ENCODE data around the gene NR1H3.

Gene NR1H3

DNA sequence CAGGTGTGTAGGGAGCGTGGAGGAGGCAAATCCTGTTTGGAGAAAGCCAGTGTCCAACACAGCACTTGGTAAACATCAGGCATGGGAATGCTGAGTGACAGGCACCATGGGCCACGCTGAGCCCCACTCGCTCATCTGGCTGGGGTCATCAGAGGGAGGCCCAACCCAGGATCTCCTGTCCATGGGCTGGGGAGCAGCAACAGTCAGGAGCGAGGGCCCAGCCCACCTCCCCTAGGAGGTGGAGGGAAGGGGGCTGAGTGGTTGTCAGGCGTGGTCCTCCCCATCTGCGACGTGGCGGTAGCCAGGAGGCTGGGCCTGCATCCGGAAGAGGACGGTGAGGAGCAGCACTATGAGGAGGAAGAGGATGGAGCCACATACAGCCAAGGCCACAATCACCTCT is 17.9 kb upstream of the NR1H3 start:
- TF ChIP-seq, protein P1, sequence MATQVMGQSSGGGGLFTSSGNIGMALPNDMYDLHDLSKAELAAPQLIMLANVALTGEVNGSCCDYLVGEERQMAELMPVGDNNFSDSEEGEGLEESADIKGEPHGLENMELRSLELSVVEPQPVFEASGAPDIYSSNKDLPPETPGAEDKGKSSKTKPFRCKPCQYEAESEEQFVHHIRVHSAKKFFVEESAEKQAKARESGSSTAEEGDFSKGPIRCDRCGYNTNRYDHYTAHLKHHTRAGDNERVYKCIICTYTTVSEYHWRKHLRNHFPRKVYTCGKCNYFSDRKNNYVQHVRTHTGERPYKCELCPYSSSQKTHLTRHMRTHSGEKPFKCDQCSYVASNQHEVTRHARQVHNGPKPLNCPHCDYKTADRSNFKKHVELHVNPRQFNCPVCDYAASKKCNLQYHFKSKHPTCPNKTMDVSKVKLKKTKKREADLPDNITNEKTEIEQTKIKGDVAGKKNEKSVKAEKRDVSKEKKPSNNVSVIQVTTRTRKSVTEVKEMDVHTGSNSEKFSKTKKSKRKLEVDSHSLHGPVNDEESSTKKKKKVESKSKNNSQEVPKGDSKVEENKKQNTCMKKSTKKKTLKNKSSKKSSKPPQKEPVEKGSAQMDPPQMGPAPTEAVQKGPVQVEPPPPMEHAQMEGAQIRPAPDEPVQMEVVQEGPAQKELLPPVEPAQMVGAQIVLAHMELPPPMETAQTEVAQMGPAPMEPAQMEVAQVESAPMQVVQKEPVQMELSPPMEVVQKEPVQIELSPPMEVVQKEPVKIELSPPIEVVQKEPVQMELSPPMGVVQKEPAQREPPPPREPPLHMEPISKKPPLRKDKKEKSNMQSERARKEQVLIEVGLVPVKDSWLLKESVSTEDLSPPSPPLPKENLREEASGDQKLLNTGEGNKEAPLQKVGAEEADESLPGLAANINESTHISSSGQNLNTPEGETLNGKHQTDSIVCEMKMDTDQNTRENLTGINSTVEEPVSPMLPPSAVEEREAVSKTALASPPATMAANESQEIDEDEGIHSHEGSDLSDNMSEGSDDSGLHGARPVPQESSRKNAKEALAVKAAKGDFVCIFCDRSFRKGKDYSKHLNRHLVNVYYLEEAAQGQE (IDR thresholded peaks at IDR 0.05; ENCODE audit: low read depth), result no peak
- no peak for TF ChIP-seq FOXM1 (IDR thresholded peaks at IDR 0.05; ENCODE audit: borderline replicate concordance, low read depth)
- no peak for TF ChIP-seq TCF12 (IDR thresholded peaks at IDR 0.05; ENCODE audit: low read depth)
- no peak for TF ChIP-seq CEBPB (IDR thresholded peaks at IDR 0.05)
- no peak for TF ChIP-seq RAD21 (IDR thresholded peaks at IDR 0.05; ENCODE audit: low read depth)
- no peak for TF ChIP-seq YY1 (IDR thresholded peaks at IDR 0.05; ENCODE audit: low read depth)
- TF ChIP-seq ZBTB7A (IDR thresholded peaks at IDR 0.05; ENCODE audit: low read depth), result no peak
- no peak for TF ChIP-seq EGR1 (IDR thresholded peaks at IDR 0.05)
- no peak for TF ChIP-seq NFIC (IDR thresholded peaks at IDR 0.05)
- TF ChIP-seq, protein P2, sequence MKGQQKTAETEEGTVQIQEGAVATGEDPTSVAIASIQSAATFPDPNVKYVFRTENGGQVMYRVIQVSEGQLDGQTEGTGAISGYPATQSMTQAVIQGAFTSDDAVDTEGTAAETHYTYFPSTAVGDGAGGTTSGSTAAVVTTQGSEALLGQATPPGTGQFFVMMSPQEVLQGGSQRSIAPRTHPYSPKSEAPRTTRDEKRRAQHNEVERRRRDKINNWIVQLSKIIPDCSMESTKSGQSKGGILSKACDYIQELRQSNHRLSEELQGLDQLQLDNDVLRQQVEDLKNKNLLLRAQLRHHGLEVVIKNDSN (IDR thresholded peaks at IDR 0.05), result no peak
- TF ChIP-seq TAF1 (IDR thresholded peaks at IDR 0.05; ENCODE audit: low read depth), result no peak
- TF ChIP-seq TEAD4 (IDR thresholded peaks at IDR 0.05), result no peak
- TF ChIP-seq, protein P3, sequence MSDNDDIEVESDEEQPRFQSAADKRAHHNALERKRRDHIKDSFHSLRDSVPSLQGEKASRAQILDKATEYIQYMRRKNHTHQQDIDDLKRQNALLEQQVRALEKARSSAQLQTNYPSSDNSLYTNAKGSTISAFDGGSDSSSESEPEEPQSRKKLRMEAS (IDR thresholded peaks at IDR 0.05), result no peak
- no peak for TF ChIP-seq CREB1 (IDR thresholded peaks at IDR 0.05; ENCODE audit: low read depth)
- no peak for TF ChIP-seq EP300 (IDR thresholded peaks at IDR 0.05; ENCODE audit: borderline replicate concordance)

DNA sequence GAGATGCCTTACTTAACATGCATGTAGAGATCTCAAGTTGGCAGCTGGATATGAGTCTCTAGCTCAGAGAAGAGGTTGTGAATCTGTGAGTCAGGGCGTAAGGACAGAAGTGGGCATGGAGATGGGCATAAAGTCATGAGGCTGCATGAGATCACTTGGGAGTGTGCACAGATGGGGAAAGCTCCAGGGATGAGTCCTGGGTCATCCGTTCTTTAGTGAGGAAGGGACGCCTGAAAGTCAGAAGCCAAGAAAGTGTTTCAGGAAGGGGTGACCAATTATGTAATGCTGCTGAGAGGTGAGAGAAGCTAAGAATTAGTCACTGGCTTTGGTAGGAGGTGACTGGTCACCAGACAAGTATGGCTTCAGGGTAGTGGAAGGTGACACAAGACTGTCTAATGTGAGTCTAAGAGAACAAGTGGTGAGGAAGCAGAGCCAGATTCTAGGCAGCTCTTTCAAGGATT is 15.9 kb upstream of the NR1H3 start:
- TF ChIP-seq, protein P2 (IDR thresholded peaks at IDR 0.05), result no peak
- no peak for TF ChIP-seq YY1 (IDR thresholded peaks at IDR 0.05; ENCODE audit: low read depth)
- TF ChIP-seq ZBTB7A (IDR thresholded peaks at IDR 0.05; ENCODE audit: low read depth), result no peak
- no peak for TF ChIP-seq EGR1 (IDR thresholded peaks at IDR 0.05)
- no peak for TF ChIP-seq CEBPB (IDR thresholded peaks at IDR 0.05)
- TF ChIP-seq CREB1 (IDR thresholded peaks at IDR 0.05; ENCODE audit: low read depth), result no peak
- TF ChIP-seq, protein P1 (IDR thresholded peaks at IDR 0.05; ENCODE audit: low read depth), result no peak
- no peak for TF ChIP-seq TEAD4 (IDR thresholded peaks at IDR 0.05)
- no peak for TF ChIP-seq FOXM1 (IDR thresholded peaks at IDR 0.05; ENCODE audit: borderline replicate concordance, low read depth)
- no peak for TF ChIP-seq NFIC (IDR thresholded peaks at IDR 0.05)
- no peak for TF ChIP-seq RAD21 (IDR thresholded peaks at IDR 0.05; ENCODE audit: low read depth)
- TF ChIP-seq TAF1 (IDR thresholded peaks at IDR 0.05; ENCODE audit: low read depth), result no peak
- TF ChIP-seq, protein P3 (IDR thresholded peaks at IDR 0.05), result no peak
- TF ChIP-seq EP300 (IDR thresholded peaks at IDR 0.05; ENCODE audit: borderline replicate concordance), result no peak
- TF ChIP-seq TCF12 (IDR thresholded peaks at IDR 0.05; ENCODE audit: low read depth), result no peak

- TF ChIP-seq TEAD4 (IDR thresholded peaks at IDR 0.05) (no peak), ZBTB7A (IDR thresholded peaks at IDR 0.05; ENCODE audit: low read depth) (no peak), CREB1 (IDR thresholded peaks at IDR 0.05; ENCODE audit: low read depth) (no peak), RAD21 (IDR thresholded peaks at IDR 0.05; ENCODE audit: low read depth) (no peak), CEBPB (IDR thresholded peaks at IDR 0.05) (no peak), EGR1 (IDR thresholded peaks at IDR 0.05) (no peak)
- TF ChIP-seq, protein P1 (IDR thresholded peaks at IDR 0.05; ENCODE audit: low read depth), result no peak
- TF ChIP-seq, protein P3 (IDR thresholded peaks at IDR 0.05), result no peak
Observed at GRCh38 chr11:47242596-47243192, 15.1 kb upstream of the NR1H3 start.

GRCh38 chr11:47243454-47243853 is 14.3 kb upstream of the NR1H3 start:
- TF ChIP-seq RAD21 (IDR thresholded peaks at IDR 0.05; ENCODE audit: low read depth), result no peak
- no peak for TF ChIP-seq EGR1 (IDR thresholded peaks at IDR 0.05)
- TF ChIP-seq, protein P3 (IDR thresholded peaks at IDR 0.05), result no peak
- no peak for TF ChIP-seq CREB1 (IDR thresholded peaks at IDR 0.05; ENCODE audit: low read depth)
- TF ChIP-seq FOXM1 (IDR thresholded peaks at IDR 0.05; ENCODE audit: borderline replicate concordance, low read depth), result no peak
- TF ChIP-seq ZBTB7A (IDR thresholded peaks at IDR 0.05; ENCODE audit: low read depth), result no peak
- no peak for TF ChIP-seq NFIC (IDR thresholded peaks at IDR 0.05)
